Spinal cord (tissue), 10 donors: ENCODE measurements around the gene BRD3OS. TPM values are rescaled to one million over a fixed set of nuclear protein-coding genes. Genes with fewer than 3 reads are reported as not detected.

ENCODE experiments used
- DNase-seq, 6 donors: peaks; one replicate each; pipeline versions ENCODE4 v3.0.0 to v3.0.0-alpha.2; 2013 to 2015; ENCODE audit warnings: low spot score in 6 of 6, low read depth in 4 of 6
- H3K27ac ChIP-seq: one replicate; pipeline ENCODE4 v1.5.1; 2013; ENCODE audit warnings: low read depth, low read length, control low read depth
- H3K27me3 ChIP-seq: one replicate; pipeline ENCODE4 v1.6.1; 2013; ENCODE audit warnings: low read length; ENCODE audit not compliant: control insufficient read depth, insufficient read depth
- H3K36me3 ChIP-seq: one replicate; pipeline ENCODE4 v1.6.1; 2013; ENCODE audit warnings: low read length; ENCODE audit not compliant: control insufficient read depth, insufficient read depth
- H3K4me1 ChIP-seq: one replicate; pipeline ENCODE4 v1.6.1; 2013; ENCODE audit warnings: low read length; ENCODE audit not compliant: control insufficient read depth, insufficient read depth
- H3K4me3 ChIP-seq: one replicate; pipeline ENCODE4 v1.5.1; 2013; ENCODE audit warnings: low read depth, low read length, control low read depth
- H3K9me3 ChIP-seq: one replicate; pipeline ENCODE4 v1.6.1; 2013; ENCODE audit warnings: low read length; ENCODE audit not compliant: control insufficient read depth, insufficient read depth
- WGBS: methylation state at CpG from one replicate; pipeline ENCODE4 v1.1.5; 2013; ENCODE audit warnings: missing lambda C conversion rate; ENCODE audit not compliant: insufficient coverage; 5-methylcytosine and 5-hydroxymethylcytosine counted together
- polyA plus RNA-seq, 2 donors: library from polyadenylated mRNA; unstranded; fragments of 120-200 nt; gene quantifications; one replicate each; pipeline ENCODE4 v1.2.1, GENCODE V29; 2013; ENCODE audit not compliant: insufficient read length in 2 of 2
- total RNA-seq, 2 donors: library from RNA; depleted of rRNA in 1 of 2; stranded (reverse); fragments of 120-200 nt in 1 of 2; fragments of >200 nt in 1 of 2; gene quantifications; one replicate each; pipeline versions ENCODE4 v1.2.3 to v1.2.4, GENCODE V29; 2013 to 2014
- donor health status: healthy.

Gene BRD3OS
- total and polyA plus RNA-seq, 4 donors: 22.4 to 56.3 (median 39.6) TPM

DNA sequence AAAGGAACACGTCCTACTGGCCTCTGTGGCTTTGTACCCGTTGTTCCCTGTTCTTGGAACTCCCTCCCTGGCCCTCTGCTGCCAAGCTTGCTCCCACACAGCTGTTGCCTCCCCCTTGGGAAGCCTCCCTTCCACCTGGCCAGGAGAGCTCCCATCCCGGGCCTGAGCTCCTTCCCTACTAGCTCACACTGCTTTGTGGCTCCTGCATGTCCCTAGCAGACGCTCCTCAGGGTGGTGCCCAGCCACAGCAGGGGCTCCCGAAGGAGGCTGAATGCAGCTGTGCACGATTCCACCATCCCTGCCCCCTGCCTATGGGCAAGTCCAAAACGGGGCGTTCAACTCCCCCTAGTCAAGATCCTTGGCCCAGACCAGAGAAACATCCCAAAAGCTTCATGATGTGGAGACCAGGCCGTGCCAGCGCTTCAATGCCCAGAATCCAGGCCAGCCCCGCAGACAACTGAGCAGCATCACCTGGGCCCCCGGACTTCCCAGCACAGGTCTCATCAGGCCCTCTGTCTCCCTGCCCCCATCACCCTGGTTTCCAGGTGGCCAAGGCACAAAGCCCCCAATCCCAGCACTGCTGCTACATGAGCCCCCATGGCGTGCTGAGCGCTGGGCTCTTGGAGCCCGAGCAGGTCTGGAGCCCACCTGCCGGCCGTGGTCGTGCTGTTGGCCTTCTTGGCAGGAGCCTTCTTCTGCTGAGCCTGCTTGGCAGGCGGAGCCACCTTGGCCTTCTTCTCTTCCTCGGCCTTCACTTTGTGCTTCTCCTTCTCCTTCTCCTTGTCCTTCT is 14.3 kb downstream of the BRD3OS start:
- no peak for DNase-seq
- Histone ChIP-seq H3K4me3 (no peak overlapping the region), H3K36me3 (peaks cover 90% of the 10 kb centered on the region), H3K9me3 (peaks cover 4% of the 10 kb centered on the region), H3K27ac (no peak overlapping the region), H3K27me3 (no peaks in the 10 kb centered on the region), H3K4me1 (peaks cover 12% of the 10 kb centered on the region)
- 94% methylated on average over 20 of the region's 20 CpGs for WGBS

DNA sequence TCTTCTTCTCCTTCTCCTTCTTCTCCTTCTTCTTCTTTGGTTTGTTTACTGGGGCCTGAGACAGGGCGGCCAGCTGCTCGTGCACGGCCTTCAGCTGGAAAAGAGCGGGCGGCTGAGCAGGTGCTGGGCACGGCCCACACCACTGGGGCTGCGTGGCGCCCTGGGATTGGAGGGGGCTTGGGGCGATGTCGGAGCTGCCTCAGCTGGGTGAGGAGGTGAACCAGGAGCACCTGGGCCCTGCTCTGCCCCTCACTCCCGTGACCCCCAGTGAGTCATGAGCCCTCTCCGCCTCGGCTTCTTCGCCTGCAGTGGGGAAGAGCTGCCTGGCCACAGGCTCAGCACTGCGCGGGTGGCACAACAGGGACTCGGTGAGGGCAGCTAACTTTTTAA is 14.9 kb downstream of the BRD3OS start:
- Histone ChIP-seq H3K27ac (no peak overlapping the region), H3K36me3 (peaks cover 90% of the 10 kb centered on the region), H3K4me1 (peaks cover 12% of the 10 kb centered on the region), H3K27me3 (no peaks in the 10 kb centered on the region), H3K9me3 (peaks cover 4% of the 10 kb centered on the region), H3K4me3 (no peak overlapping the region)
- 91% methylated on average over 11 of the region's 17 CpGs for WGBS
- DNase-seq: no peak

GRCh38 chr9:134040781-134041648 is 15.7 kb downstream of the BRD3OS start:
- Histone ChIP-seq H3K4me3 (no peak overlapping the region), H3K36me3 (peaks cover 90% of the 10 kb centered on the region)

DNA sequence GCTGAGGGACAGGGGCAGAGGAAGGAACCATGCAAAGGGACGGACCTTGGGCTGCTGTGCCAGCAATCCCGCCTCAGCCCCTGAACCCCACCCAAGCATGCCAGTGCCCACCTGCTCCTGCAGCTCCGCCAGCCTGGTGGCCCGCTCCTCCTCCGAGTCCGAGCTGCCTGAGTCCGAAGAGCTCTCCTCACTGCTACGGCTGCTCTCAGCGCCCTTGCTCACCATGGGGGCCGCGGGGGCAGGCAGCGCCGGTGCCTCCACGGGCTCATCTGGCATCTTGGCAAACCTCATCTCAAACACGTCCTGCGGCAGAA is 16.3 kb downstream of the BRD3OS start:
- Histone ChIP-seq H3K27me3 (no peaks in the 10 kb centered on the region), H3K4me3 (no peak overlapping the region), H3K27ac (no peak overlapping the region), H3K9me3 (peaks cover 4% of the 10 kb centered on the region), H3K36me3 (peaks cover 90% of the 10 kb centered on the region), H3K4me1 (peaks cover 12% of the 10 kb centered on the region)
- 90% methylated on average over 15 of the region's 16 CpGs for WGBS
- DNase-seq: no peak

More at GRCh38 chr9:134040781-134041648, 15.7 kb downstream of the BRD3OS start:
- peak in 1 of 6 donors; percentile 17 for DNase-seq
- H3K4me1 ChIP-seq: peaks cover 12% of the 10 kb centered on the region
- H3K27me3 ChIP-seq: no peaks in the 10 kb centered on the region
- no peak overlapping the region for H3K27ac ChIP-seq
- peaks cover 4% of the 10 kb centered on the region for H3K9me3 ChIP-seq
- 66% methylated on average over 21 of the region's 21 CpGs for WGBS

GRCh38 chr9:134043531-134043988 is 18.3 kb downstream of the BRD3OS start:
- Histone ChIP-seq H3K27me3 (no peaks in the 10 kb centered on the region), H3K4me1 (peaks cover 12% of the 10 kb centered on the region), H3K36me3 (peaks cover 96% of the 10 kb centered on the region), H3K9me3 (no peaks in the 10 kb centered on the region), H3K4me3 (no peak overlapping the region), H3K27ac (no peak overlapping the region)
- 87% methylated on average over 11 of the region's 11 CpGs for WGBS
- no peak for DNase-seq

DNA sequence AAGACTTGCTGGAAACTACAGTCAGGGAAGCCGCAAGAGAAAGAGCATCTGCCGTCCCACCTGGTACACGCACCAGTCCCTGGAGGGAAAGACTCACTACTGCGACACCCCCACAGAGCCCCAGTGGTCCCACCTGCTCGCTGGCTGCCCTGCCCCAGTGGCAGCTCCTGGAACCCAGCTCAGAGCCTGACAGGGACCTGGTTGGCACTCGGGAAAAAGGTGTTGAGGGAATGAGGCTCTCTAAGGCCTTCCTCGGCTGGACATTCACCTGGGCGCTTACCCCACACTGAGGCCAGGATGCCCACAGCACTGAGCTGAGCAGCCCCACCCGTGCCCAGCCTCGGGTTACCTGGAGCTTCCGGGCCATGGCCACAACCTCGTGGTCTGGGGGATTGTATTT is 19.7 kb downstream of the BRD3OS start:
- Histone ChIP-seq H3K27me3 (no peaks in the 10 kb centered on the region), H3K27ac (no peak overlapping the region), H3K4me1 (peaks cover 12% of the 10 kb centered on the region), H3K36me3 (peaks cover 96% of the 10 kb centered on the region), H3K4me3 (no peak overlapping the region), H3K9me3 (no peaks in the 10 kb centered on the region)
- DNase-seq: no peak
- 94% methylated on average over 11 of the region's 12 CpGs for WGBS

DNA sequence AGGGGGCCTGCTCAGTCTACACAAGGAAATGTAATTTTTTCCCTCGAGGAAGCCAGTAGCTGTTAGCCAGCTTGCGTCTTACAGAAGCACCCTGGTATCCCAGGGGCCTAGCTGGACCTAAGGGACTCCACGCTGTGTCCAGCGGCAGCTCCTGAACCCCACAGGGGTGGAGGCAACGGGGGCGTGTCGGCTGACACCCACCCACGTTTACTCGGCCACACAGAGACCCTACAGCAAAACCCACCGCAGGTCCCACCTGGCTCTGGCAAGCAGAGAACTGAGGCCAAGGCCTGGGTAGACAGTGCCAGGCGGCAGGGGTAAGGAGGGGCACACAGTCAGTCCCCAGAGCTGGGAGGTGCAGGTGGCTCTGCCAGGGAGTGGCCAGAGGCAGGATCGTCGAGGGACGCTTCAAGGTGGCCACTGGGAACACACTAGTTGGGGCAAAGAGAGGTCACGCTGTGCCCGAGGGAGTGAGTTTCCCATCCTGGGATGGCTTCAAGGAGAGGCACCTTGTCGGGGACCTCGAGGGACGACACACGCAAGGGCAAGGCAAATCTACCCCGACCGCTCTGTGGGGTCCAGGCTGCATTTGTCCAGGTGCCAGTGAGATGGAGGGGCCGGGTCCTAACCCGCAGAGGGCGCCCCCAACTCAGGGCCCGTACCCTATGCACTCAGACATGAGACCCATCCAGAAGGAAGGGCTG is 20.7 kb downstream of the BRD3OS start:
- Histone ChIP-seq H3K4me1 (peaks cover 5% of the 10 kb centered on the region), H3K4me3 (no peak overlapping the region), H3K27me3 (no peaks in the 10 kb centered on the region), H3K36me3 (peaks cover 96% of the 10 kb centered on the region), H3K27ac (no peak overlapping the region), H3K9me3 (no peaks in the 10 kb centered on the region)
- DNase-seq: no peak
- 88% methylated on average over 26 of the region's 26 CpGs for WGBS

- DNase-seq: no peak
- Histone ChIP-seq H3K36me3 (peaks cover 96% of the 10 kb centered on the region), H3K4me3 (no peak overlapping the region), H3K27ac (no peak overlapping the region), H3K9me3 (no peaks in the 10 kb centered on the region), H3K4me1 (no peaks in the 10 kb centered on the region), H3K27me3 (no peaks in the 10 kb centered on the region)
- 85% methylated on average over 16 of the region's 21 CpGs for WGBS
These were observed 21.8 kb downstream of the BRD3OS start for GRCh38 chr9:134046894-134047681.
